ENCODE results near the gene KIF1B.

DNA sequence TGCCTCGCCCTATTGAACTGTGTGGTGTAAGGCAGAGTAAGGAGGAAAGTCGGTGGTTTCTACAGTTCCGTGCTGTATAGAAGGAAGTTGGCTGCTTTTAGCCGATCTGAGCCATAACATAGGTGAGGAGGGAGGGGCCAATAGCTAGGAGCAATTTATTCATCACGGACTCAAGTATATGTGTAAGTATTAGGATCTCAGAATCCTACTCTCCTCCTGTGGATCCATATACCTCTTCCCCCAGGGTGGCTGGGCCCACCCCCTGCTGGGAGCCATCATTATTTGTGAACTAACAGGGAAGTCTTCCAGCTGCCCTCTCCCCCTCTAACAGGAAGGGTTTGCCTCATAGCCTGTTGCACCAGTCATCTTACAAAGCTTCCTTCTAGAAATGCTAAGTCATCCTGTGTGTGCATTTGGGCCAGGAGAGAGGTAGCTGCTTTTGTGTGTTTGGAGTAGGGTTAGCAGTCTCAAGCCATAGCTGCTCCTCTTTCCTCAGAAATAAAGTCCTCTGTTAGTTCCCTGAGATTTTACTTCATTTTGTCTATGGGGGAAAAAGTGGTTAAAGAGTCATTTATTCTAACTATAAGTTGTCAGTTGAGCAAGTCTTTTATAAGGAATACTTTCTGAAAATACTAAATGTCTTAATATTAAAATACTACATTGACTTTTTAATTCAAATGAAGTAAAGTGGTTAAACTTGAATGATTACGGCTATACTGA lies 205.0 kb downstream of the KIF1B start:
- TF ChIP-seq CTCF (IDR thresholded peaks at IDR 0.05): no peak
- no peak for TF ChIP-seq GATA2 (CRISPR knock-in tag; IDR thresholded peaks at IDR 0.05)
- no peak for TF ChIP-seq JUND (IDR thresholded peaks at IDR 0.05)
- no peak for TF ChIP-seq SIN3A (IDR thresholded peaks at IDR 0.05; ENCODE audit: borderline replicate concordance, low read depth, low read length)
- TF ChIP-seq FOXJ3 (CRISPR knock-in tag; IDR thresholded peaks at IDR 0.05): no peak
- TF ChIP-seq SMC3 (IDR thresholded peaks at IDR 0.05; ENCODE audit: low read depth, low read length): no peak
- no peak for TF ChIP-seq TCF12 (IDR thresholded peaks at IDR 0.05)
- no peak for TF ChIP-seq YY1 (IDR thresholded peaks at IDR 0.05; ENCODE audit: low read depth)

Measured in SK-N-SH (cell line).